ENCODE measurements around the gene SKI.
"Not testable (repeated sequence)": the region's sequence is repeated elsewhere in the genome, so short reads cannot be mapped to it uniquely, and the experiment has no call there.

Gene SKI

DNA sequence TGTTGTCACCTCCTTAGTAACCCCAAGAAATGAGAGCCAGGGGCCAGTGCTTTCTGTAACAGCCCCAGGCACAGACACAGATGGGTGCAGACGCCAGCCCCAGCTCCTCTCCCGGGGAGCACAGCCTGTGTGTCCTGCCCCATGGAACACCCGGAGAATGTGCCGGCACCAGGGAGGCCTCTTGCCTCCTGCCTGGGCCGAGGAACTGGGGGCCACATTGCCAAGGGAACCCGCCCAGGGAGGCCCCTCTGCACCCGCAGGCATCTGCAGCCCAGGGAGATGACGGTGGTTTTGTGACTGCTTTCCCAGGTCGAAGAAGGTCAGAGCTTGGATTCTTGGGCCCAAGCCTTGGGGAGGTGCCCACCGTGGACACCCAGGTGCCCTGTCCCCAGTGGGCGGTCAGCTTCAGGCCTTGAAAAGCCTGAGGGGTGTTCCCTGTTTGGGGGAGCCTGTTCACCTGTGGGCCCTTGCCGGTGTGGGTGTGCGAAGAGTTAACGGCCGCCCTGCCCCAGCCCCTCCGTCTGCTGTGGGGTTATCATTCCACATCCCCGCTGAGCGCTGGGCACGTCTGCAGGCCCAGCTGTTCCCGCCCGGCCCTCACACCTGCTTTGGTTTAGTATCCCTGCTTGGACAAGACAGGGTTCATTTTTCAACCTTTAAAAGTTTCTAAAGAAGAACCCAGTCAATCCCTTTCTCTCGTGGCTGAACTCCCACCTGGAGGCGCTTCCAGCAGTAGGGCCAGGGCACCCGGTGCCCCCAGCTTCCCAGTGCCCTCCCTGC lies 100.7 kb downstream of the SKI start:
- DNase-seq, result no peak

DNA sequence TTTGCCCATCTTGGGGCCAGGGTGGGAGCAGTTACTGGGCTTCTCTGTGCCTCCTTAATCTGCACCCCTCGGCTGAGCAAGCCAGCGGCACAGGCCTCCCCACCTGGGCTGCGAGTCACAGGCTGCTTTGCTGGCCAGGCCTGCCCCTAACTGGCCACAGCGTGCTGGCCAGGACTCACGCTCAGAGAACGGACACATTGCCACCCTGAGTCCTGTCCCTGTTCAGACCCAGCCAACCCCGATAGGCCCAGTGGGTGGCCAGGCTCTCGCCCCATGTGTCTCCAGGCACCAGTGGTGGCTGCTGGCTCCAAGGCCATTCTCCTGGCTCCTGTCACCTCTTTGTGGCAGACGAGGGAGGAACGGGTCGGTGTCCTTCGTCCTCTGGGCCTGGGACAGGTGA lies 101.9 kb downstream of the SKI start:
- no peak for DNase-seq

DNA sequence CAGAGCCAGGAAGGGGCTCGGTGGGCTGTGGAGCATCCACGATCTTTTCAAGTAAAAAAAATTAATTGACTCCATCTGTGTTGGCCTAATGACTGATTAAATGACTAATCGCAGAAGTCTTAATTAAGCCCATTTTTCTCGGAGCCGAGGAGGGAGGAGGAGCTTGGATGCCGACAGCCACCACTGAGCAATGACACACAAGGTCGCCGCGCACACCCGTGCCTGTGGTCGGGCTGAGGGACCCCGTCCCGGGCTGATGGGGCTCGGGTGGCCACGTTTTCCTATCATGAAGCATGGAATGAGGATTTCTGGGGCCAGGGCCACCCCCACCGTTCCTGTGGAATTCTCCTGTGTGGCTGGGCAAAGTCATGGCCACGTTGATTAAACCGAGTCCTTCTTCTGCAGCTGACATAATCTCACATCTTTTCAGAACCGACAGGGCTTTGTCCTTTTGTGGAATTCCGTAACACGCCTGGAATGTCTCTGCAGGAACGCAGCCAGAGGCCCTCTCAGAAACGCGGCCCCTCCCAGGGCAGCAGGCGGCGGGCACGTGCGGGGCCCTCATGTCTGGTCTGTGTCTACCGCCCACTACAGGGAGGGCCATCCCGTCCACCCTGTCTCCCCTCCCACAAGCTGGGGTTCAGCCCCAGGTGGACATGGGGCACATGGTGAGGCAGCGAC lies 102.5 kb downstream of the SKI start:
- DNase-seq, result no peak

DNA sequence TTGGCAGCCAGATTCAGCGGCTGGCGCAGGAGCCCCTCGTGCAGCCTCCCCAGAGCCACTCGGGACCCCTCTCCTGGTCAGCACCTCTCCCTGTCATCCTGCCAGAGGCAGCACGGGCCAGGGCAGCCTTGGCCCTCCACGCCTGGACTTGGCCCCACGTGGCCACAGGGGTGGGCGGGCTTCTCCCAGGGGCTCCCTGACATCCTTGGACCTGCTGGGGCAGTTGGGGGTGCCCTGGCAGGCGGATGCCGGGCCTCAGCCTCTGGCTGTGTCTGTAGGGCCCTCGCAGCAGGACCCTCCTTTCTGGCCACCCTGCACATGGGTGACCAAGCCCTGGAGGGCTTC lies 103.1 kb downstream of the SKI start:
- no peak for DNase-seq

DNA sequence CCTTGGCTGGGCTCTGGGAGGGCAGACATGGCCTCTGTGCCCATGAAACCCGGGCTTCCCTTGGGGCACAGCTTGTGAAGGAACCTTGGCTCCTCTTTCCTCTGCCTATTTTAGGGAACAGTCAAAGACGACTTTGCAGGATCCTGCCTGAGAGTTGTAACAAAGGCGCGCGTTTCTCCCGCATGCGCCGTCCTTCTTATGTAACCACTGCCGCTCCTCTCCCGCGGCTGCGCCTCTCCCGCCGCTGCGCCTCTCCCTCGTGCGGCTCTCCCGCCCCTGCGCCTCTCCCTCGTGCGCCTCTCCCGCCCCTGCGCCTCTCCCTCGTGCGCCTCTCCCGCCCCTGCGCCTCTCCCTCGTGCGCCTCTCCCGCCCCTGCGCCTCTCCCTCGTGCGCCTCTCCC lies 103.5 kb downstream of the SKI start:
- not testable (repeated sequence) for DNase-seq

DNA sequence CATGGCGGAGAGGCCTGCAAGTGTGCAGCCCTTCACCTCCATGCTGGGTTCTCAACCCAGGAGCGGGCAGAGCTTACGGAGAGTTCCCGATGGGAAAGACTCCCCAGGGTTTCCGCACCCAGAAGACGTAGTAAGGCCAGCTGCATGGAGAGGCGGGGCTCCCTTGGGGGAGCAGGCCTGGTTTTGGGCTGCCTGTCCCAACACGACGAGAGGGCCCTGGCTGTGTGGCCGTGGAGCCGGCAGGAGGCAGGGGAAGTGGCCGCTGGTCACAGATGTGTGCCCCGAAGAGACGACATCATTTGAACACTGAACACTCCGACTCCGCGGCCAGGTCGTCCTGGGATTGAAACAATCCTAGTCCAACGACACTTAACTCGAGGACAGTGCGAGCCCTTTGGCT lies 106.2 kb downstream of the SKI start:
- no peak for DNase-seq

DNA sequence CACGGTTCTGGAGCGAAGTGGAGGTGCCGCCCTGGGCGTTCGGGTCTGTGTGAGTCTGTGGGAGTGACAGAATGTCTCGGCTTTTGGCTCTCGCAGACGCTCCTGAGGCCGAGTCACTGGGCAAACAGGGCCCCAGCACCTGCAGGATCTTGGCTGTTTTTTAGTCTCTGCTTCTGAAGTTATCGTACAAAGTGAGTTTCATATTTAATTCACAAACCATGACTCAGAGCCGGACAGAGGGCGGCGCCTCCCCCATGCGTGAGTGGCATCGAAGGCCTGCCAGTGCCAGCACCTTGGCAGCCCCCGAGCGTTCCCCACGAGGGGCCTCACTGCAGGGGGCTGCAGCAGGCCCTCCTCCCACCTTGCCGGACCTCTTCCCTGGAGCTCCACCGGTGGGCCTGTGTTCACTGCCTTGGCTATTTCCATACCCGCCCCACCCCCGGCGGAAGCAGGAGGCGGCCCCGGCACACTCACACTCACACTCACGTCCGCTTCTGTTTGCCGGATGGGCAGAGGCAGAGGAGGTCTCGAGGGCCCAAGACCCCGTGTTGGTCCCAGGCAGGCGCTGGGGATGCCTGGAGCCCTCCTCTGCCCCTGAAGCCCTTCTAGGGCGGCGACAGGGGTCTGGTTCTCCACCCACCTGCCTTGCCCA lies 106.9 kb downstream of the SKI start:
- no peak for DNase-seq

DNA sequence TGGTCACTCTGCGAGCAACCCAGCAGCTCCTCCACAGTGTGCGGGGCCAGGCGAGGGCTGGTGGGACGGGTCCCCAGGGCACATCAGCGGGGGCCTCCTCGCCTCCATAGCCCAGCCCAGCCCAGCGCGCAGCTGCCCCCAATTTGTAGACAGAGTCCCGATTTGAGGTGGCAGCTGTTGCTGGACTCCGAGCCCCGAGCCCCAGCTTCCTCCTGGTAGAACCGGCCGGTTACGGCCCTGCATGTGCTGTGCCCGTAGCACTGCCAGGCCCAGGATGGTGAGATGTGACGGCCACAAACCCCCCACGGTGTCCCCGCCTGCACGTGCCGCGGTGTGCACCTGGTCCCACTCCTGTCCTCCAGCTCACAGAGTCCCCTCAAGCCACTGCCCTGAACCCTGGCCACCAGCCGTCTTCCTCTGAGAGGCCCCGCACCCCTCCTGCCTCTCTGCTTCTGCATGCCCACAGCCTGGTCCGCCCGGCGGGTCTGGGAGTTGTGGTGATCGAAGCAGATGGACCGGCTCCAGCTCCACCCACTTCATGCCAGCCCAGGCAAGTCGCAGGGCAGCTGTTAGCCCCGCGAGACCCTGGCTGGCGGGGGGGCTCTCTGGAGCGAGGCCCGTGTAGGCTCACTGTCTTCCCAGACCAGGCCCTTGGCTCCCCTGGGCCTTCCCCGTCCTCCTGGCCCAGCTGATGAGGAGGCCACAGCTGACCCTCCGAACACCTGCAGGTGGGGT lies 107.8 kb downstream of the SKI start:
- no peak for DNase-seq

DNA sequence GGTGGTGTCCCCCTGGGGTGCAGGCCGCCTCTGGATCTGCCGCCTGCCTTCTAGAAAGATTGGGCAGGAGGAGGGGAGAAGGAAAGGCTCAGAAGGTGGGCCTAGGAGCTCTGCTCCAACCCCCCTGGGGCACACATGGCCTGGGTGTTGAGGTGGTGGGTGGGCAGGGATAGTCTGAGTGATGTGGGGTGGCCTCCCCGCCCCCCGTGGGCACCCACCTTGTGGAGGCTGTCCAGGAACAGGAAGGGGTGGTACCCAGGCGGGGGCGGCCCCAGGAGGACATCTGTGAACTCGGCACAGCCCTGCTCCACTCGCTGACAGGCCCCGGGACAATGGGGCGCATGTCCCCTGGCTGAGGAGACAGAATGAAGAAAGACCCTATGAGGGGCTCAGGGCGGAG lies 108.4 kb downstream of the SKI start:
- no peak for DNase-seq

DNA sequence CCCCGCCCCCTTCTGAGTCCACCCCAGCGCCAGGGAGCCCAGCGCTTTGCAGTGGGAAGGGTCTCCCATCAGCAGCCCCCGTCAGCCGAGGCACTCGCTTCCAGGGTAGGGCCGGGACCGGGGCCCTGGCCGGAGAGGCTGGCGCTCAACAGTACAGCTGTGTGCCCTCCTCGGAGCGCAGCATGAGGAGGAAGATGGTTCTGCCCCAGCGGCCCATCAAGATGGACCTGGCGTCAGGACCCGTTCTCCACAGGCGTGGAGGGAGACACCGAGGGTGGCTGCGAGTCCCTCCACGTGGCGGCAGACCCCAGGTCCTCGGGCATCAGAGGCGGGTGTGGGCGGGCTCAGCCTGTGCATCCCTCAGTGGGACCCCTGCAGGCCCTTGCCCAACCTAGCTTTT lies 109.0 kb downstream of the SKI start:
- no peak for DNase-seq

DNA sequence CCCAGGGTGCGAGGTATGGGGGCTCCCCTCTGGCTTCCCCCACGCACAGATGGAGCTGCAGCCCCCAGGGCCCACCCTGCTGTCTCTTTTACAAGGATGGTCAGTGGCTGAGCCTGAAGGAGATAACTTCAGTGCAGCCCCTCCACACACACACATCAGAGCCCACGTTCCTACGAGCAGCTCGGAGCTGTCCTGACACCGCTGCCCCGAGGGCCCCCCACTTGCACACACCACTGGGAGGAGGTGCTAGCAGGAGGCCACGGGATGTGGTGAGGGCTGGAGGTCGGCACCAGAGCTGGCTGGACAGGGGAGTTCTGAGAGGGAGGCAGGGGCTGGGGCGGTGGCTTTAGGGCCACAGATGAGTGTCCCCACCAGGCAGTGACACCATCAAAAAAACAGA lies 109.4 kb downstream of the SKI start:
- DNase-seq, result no peak

DNA sequence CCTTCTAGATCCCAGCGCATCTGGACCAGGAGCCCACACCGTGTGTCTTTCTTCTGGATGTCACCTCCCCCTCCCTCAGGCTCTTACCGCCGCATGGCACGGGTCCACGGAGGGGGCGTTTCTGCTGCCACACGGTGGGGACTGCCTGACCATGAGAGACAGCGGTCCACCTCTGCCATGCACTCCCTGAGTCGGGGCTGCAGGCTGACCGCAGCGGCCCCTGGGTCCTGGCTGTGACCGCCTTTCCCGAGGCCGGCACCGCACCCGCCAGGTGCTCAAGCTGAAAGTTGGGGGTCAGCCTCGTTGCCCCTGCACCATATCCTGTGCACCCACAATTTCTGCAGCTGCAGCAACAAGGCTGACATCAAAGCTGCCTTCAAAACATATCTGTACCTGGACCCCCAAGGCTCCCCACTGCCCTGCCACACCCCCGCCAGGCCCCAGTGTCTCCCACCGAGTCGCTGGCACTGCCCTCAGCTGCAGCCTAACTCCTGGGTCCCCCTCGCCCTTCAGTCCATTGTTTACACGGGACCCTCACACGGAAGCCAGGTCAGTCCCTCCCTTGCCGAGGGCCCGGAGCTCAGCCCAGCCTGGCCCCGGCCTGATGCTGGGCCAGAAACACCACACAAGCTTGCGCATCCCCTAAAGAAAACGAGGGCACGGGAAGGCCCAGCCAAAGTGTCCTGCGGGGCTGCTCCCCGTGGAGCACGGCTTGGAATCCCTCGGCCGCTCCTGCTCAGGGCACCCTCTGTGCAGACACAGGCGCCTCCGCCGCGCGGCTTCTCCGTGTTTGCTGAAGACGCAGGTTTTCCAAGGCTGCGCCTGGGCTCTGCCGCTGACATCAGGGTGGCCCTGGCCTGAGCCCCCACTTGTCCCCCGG lies 111.3 kb downstream of the SKI start:
- DNase-seq, result no peak

DNA sequence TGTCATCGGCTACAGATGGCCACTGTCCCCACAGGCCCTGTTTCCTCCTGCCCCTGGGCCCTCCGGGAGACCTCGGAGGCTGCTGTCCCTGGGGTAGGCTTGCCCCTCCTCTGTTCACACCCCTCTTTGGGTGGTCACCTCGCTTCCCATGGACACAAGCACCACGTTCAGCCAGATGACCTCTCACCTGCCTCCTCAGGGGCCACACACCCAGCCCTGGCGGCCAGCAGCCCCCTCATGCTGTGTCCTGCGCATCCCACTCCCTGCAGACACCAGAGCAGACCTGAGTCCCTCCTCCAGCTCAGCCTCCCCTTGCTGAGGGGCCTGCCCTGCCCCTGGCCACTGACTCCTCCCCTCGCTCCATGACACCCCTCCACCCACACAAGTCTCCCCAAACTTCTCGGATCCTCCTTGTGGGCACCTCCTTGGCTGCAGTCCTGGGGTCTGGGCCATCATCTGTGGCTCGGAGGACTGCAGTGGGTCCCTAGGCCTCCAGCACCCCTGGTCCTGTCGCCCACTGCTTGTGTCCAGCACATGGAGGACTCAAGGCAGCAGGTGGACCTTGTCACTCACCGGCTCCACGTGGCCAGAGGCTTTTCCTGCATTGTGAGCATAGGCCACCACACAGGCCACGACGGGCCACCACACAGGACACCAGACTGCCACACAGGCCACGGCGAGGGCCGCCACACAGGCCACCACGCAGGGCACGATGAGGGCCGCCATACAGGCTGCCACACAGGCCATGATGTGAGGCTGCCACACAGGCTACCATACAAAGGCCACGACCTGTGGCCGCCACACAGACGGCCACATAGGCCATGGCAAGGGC lies 112.2 kb downstream of the SKI start:
- no peak for DNase-seq

DNA sequence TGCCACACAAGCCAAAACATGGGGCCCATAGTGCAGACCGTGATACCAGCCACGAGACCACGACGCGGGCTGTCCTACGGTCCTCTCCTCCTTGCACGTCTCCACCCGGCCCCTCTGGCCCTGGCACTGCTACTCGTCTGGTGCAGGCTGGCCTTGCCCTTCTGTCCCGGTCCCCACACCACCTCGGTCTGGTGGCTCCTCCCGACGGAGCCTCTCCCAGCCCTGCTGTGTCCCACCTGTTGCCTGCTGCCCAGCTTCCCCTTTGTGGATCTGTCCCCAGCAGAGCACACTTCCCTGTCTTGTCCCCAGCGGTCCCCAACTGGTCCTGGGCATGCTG lies 112.8 kb downstream of the SKI start:
- DNase-seq, result no peak

DNA sequence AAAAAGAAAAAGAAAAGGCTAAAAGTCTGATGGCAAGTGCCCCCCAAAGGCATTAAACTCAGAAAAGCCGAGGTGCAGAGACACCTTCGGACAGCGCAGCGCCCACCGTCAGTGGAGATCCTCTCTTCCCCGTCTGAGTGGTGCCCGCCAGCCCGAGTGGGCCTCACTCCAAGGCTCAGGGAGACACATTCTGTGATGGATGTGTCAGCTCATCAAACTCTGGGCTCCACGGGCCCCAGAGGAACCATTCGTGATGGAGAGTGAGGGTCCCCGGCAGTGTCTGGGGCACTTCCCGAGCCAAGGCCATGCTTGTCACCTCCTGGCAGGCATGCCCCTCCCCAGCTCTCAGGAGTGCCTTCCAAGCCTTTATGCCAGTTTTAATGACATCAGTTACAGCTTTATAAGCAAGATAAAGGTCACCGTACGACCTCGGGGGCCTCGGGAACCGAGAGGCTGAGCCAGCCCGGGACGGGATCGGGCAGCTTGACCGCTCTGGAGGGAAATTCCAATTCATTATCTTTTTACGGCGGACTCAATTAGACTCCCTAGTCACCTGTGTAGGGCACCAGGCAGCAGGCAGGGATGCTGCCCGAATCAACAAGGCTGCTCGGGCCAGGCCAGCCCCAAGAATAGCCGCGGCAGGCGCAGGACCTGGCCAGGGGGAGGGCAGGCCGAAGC lies 113.7 kb downstream of the SKI start:
- no peak for DNase-seq

DNA sequence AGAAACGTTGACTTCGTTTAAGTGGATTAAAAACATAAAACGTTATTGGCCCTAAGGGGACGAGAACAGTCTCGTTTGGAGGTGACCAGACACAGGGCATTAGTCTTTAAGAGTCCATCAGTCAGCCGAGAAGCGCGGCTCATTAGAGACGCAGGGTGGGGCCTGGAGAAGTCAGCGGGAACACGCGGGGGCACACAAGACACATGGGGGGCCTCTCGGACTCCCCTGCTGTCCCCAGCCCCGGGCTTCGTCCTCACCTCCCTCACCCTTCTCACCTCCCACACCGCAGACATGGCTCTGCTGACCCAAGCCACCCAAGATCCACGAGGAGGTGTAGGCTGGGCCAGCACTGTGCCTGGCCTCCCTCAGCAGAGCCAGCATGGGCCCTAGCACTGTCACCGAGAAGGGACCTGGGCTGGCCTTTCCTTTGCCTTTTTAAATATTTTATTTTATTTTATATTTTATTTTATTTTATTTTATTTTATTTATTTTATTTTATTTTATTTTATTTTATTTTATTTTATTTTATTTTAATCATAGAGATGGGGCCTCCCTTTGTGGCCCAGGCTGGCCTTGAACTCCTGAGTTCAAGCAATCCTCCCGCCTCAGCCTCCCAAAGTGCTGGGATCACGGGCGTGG lies 114.4 kb downstream of the SKI start:
- DNase-seq, result no peak

DNA sequence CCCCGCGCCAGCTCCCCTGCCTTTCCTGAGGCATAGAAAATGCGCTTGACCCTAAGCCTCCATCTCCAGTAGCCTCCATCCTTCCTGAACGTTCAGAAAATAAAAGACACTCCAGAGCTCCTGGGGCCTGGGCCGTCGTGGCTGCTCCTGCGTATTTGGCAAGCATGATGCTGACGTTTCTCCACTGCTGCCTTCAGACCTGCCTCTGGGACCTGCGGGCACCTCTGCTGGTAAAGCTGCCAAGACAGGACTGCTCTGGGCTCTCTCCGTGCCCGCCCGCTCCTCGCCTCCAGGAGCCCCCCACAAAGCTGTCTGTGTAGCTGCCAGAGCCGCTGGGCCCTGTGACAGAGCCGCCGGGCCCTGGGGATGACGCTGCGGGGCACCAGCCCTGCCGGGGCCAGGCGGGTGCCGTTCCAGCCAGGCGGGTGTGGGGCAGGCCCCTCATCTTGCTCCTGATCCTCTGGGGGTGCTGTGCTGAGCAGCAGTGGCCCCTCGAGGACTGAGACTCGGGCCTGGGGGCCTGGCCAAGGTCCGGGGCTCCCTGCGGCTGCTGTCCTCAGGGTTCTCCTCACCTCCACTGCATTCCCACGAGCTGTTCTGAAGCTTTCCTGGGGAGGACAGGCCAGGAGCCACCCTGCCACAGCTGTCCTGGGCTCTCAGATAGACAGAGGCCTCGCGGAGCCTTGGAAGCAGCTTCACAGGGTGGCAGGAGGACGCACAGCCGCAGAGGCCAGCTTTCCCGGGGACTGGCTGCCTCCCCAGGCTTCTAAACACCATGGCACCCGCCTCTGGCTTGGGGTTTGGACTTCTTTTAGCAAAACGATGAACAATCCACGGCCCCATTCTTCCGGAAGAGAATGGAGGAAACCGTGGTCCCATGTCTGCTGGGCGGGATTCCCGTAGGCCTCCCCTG lies 115.2 kb downstream of the SKI start:
- DNase-seq, result no peak

DNA sequence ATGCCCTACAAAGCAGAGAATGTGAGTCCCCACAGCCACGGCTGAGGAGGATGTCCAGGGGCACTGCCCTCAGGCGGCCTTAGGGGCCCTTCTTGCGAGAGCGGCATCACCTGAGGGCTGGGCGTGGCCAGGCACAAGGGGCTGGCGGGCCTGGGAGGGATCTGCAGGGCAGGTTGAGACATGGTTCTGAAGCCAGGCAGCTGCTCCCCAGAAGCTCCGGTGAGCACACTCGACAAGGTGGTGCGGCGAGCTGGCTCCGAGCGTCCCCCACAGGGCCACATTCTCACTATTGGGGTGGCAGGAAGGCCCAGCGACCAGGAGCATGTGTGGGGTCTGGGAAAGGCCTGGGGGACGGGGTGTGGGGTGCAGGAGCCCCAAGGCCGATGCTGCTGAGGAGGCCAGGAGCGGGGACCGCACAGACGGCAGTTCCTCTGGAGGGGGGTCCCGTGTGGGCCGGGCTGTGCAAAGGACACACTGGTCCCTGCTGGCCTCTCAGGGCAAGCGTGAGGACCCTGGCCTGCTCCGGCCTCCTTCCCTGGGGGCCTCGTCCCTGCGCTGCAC lies 116.1 kb downstream of the SKI start:
- DNase-seq, result no peak

DNA sequence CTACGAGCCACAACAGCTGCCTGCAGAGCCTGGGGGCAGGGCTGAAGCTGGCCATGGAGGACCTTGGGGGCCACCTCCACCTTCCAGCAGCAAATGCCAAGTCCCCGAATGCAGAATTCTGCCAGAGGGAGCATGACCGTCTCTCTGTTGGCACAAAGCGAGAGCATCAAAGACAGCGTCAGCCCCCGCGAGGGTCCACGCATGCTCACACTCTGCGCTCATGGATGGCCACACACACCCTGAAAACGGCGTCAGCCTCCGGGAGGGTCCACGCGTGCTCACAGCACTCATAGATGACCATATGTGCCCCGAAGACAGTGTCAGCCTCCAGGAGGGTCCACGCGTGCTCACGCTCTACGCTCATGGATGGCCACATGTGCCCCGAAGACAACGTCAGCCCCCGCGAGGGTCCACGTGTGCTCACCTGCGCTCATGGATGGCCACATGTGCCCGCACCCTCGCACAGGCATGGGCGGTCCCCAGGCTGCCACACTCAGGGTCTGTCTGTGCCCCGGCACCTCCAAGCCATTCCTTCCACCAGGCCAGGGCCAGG lies 116.7 kb downstream of the SKI start:
- DNase-seq, result no peak
